ENCODE measurements around the gene CADM4. TPM values are rescaled to one million over a fixed set of nuclear protein-coding genes. Genes with fewer than 3 reads are reported as not detected.

Gene CADM4
- total and polyA plus RNA-seq, 9 of the 15 experiments (the other 6 are each of a cell fraction or from before 2014, with no cell fraction given) = 0.03 to 4.6 (median 1.3) TPM

DNA sequence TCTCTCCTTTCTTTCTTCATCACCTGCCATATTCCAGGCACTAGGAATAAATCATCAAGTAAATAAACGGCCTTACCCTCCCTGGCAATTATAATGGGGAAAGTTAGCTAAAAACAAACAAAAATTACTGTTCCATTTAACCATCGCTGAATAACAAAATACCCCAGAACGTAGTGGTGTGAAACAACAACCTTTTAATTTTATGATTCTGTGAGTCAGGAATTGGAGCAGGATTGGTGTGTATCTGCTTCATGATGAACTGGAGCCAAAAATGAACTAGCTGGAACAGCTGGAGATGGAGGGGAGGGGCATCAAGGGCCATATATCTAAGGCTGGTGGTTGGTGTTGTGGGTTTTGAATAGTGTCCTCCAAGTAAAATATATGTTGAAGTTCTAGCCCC, 3.7 kb upstream of the CADM4 start:
- H3K9me1 ChIP-seq (ENCODE audit: control insufficient read depth, insufficient read depth, low read length) = no peaks in the 10 kb centered on the region
- no peak overlapping the region for H3K27ac ChIP-seq (ENCODE audit: extremely low read depth, low read depth, low read length)
- no peak overlapping the region for H3K4me2 ChIP-seq (ENCODE audit: insufficient read depth, low read length)
- ATAC-seq (no peak), DNase-seq (ENCODE audit: extremely low read depth in 1 of 4, low spot score in 3 of 4) (no peak), FAIRE-seq (no peak)
- 37% methylated on average over 3 of the region's 3 CpGs for WGBS (ENCODE audit: insufficient coverage, low coverage, missing lambda C conversion rate)
- intact Hi-C loops (cut with micrococcal nuclease) = no loop called here
- no peaks in the 10 kb centered on the region for H3K36me3 ChIP-seq (ENCODE audit: control insufficient read depth, insufficient read depth, low read length)
- H3K4me3 ChIP-seq = no peak overlapping the region
- H2AFZ ChIP-seq (ENCODE audit: low read depth, low read length) = no peak overlapping the region
- in situ Hi-C loops (cut with MboI) = no loop called here
- peaks cover 9 to 16% of the 10 kb centered on the region in 2 experiments; a peak in 3 of 5 replicates for H3K4me1 ChIP-seq (replicated peaks in 1 of 2; ENCODE audit: control insufficient read depth in 2 of 2, insufficient read depth in 2 of 2, low read length in 2 of 2)
- ChIA-PET CTCF (ENCODE audit: low intra/inter-chr PET ratio) (no interaction called here), POLR2A (no interaction called here)
- H3K9ac ChIP-seq (ENCODE audit: insufficient read depth in 1 of 2, low read depth in 2 of 2, low read length in 2 of 2) = no peak overlapping the region
- H4K20me1 ChIP-seq (replicated peaks; ENCODE audit: control insufficient read depth, insufficient read depth, low read length) = no peaks in the 10 kb centered on the region
- no peaks in the 10 kb centered on the region for H3K79me2 ChIP-seq (ENCODE audit: control insufficient read depth, insufficient read depth, low read length)
- no peak for TF ChIP-seq KAT2B (IDR thresholded peaks at IDR 0.05; ENCODE audit: low read depth, low read length)
- TF ChIP-seq SRF (CRISPR knock-in tag; IDR thresholded peaks at IDR 0.05) = no peak
- TF ChIP-seq RBM22 (IDR thresholded peaks at IDR 0.05; ENCODE audit: low read depth, low read length, poor library complexity, severe bottlenecking) = no peak
- TF ChIP-seq KHSRP (IDR thresholded peaks at IDR 0.05) = no peak
- no peak for TF ChIP-seq WHSC1 (IDR thresholded peaks at IDR 0.05; ENCODE audit: low read length)
- no peaks in the 10 kb centered on the region; the same call in 1 of the 2 replicates for H3K9me3 ChIP-seq (replicated peaks; ENCODE audit: control insufficient read depth, insufficient read depth, low read depth, low read length)
- H3K27me3 ChIP-seq (ENCODE audit: control insufficient read depth in 2 of 2, insufficient read depth in 2 of 2, low read length in 2 of 2) = peaks cover 6 to 7% of the 10 kb centered on the region in 2 experiments
- no TSS peak for BruUV-seq (replicated peaks)

DNA sequence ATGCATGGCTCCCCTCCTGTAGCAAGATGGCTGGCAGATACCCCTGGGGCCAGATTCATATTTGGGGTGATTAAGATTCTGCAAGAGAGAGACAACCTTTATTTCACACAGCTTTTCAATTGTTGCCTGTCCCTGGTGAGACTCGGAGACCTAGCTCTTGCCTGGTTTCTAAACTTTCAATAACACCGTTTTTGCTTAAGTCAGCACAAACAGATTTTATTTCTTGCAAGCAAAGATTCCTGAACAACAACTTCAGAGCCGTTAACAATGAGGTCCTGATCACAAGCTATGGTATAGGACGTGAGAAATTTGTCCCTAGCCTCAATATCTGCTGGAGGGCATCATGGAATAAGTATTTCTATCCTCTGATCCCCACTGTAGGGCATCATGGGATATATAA, 2.9 kb upstream of the CADM4 start:
- Histone ChIP-seq H3K27me3 (ENCODE audit: control insufficient read depth in 2 of 2, insufficient read depth in 2 of 2, low read length in 2 of 2) (peaks cover 9% of the 10 kb centered on the region in 2 experiments), H3K9me3 (replicated peaks; ENCODE audit: control insufficient read depth, insufficient read depth, low read depth, low read length) (no peaks in the 10 kb centered on the region; the same call in 1 of the 2 replicates), H4K20me1 (replicated peaks; ENCODE audit: control insufficient read depth, insufficient read depth, low read length) (no peaks in the 10 kb centered on the region), H3K4me3 (no peak overlapping the region), H2AFZ (ENCODE audit: low read depth, low read length) (no peak overlapping the region), H3K27ac (ENCODE audit: extremely low read depth, low read depth, low read length) (no peak overlapping the region), H3K9ac (ENCODE audit: insufficient read depth in 1 of 2, low read depth in 2 of 2, low read length in 2 of 2) (no peak overlapping the region), H3K9me1 (ENCODE audit: control insufficient read depth, insufficient read depth, low read length) (no peaks in the 10 kb centered on the region), H3K4me1 (replicated peaks in 1 of 2; ENCODE audit: control insufficient read depth in 2 of 2, insufficient read depth in 2 of 2, low read length in 2 of 2) (peaks cover 9 to 16% of the 10 kb centered on the region in 2 experiments; a peak in 3 of 5 replicates), H3K79me2 (ENCODE audit: control insufficient read depth, insufficient read depth, low read length) (no peaks in the 10 kb centered on the region), H3K36me3 (ENCODE audit: control insufficient read depth, insufficient read depth, low read length) (no peaks in the 10 kb centered on the region), H3K4me2 (ENCODE audit: insufficient read depth, low read length) (no peak overlapping the region)
- intact Hi-C loops (cut with micrococcal nuclease) (no loop called here), in situ Hi-C loops (cut with MboI) (no loop called here)
- ATAC-seq (no peak), DNase-seq (ENCODE audit: extremely low read depth in 1 of 4, low spot score in 3 of 4) (no peak), FAIRE-seq (no peak)
- BruUV-seq (replicated peaks) = no TSS peak
- CTCF ChIA-PET (ENCODE audit: low intra/inter-chr PET ratio) = no interaction called here
- 9% methylated on average over 4 of the region's 4 CpGs for WGBS (ENCODE audit: insufficient coverage, low coverage, missing lambda C conversion rate)
- POLR2A ChIA-PET = interaction anchor here (1.0 kb wide), 1 partner anchor 9 kb away, joined by 4 read pairs; no protein-coding TSS in a partner anchor
- TF ChIP-seq, protein P1, sequence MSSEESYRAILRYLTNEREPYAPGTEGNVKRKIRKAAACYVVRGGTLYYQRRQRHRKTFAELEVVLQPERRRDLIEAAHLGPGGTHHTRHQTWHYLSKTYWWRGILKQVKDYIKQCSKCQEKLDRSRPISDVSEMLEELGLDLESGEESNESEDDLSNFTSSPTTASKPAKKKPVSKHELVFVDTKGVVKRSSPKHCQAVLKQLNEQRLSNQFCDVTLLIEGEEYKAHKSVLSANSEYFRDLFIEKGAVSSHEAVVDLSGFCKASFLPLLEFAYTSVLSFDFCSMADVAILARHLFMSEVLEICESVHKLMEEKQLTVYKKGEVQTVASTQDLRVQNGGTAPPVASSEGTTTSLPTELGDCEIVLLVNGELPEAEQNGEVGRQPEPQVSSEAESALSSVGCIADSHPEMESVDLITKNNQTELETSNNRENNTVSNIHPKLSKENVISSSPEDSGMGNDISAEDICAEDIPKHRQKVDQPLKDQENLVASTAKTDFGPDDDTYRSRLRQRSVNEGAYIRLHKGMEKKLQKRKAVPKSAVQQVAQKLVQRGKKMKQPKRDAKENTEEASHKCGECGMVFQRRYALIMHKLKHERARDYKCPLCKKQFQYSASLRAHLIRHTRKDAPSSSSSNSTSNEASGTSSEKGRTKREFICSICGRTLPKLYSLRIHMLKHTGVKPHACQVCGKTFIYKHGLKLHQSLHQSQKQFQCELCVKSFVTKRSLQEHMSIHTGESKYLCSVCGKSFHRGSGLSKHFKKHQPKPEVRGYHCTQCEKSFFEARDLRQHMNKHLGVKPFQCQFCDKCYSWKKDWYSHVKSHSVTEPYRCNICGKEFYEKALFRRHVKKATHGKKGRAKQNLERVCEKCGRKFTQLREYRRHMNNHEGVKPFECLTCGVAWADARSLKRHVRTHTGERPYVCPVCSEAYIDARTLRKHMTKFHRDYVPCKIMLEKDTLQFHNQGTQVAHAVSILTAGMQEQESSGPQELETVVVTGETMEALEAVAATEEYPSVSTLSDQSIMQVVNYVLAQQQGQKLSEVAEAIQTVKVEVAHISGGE (CRISPR knock-in tag; IDR thresholded peaks at IDR 0.05) = no peak
- no peak for TF ChIP-seq ZNF224 (CRISPR knock-in tag; IDR thresholded peaks at IDR 0.05)
